Kidney epithelial cell (primary cell): ENCODE measurements around the gene HOXB8. TPM values are rescaled to one million over a fixed set of nuclear protein-coding genes. Genes with fewer than 3 reads are reported as not detected.

ENCODE experiments used
- DNase-seq: peaks from one replicate; pipeline ENCODE4 v3.0.0-alpha.2; 2010; ENCODE audit warnings: low read depth
- H3K27me3 ChIP-seq: 2 replicates; pipeline ENCODE4 v1.6.0; 2011; ENCODE audit warnings: low read length; ENCODE audit not compliant: control insufficient read depth, insufficient read depth
- H3K36me3 ChIP-seq: 2 replicates; pipeline ENCODE4 v1.5.1; 2011; ENCODE audit warnings: low read length; ENCODE audit not compliant: control insufficient read depth, insufficient read depth
- H3K4me3 ChIP-seq: 2 replicates; pipeline ENCODE4 v1.5.1; 2011; ENCODE audit warnings: low read depth, mild to moderate bottlenecking, control low read depth, low read length
- total RNA-seq: library from RNA; depleted of rRNA; stranded (reverse); fragments of >200 nt; gene quantifications from 2 replicates; pipeline ENCODE4 v1.2.3, GENCODE V29; 2015
- TF ChIP-seq, protein P1 (sequence below): IDR thresholded peaks from 2 replicates; pipeline ENCODE4 v1.5.1; 2011; ENCODE audit warnings: mild to moderate bottlenecking, moderate library complexity, low read length, control low read depth, inconsistent platforms; ENCODE audit not compliant: insufficient read depth, poor library complexity, severe bottlenecking

The HOXB8 gene
- total RNA-seq, 1 donor from 2014 or later, result 7.5 TPM

- TF ChIP-seq, protein P1, sequence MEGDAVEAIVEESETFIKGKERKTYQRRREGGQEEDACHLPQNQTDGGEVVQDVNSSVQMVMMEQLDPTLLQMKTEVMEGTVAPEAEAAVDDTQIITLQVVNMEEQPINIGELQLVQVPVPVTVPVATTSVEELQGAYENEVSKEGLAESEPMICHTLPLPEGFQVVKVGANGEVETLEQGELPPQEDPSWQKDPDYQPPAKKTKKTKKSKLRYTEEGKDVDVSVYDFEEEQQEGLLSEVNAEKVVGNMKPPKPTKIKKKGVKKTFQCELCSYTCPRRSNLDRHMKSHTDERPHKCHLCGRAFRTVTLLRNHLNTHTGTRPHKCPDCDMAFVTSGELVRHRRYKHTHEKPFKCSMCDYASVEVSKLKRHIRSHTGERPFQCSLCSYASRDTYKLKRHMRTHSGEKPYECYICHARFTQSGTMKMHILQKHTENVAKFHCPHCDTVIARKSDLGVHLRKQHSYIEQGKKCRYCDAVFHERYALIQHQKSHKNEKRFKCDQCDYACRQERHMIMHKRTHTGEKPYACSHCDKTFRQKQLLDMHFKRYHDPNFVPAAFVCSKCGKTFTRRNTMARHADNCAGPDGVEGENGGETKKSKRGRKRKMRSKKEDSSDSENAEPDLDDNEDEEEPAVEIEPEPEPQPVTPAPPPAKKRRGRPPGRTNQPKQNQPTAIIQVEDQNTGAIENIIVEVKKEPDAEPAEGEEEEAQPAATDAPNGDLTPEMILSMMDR, result no peak
- no peak for DNase-seq
- H3K4me3 ChIP-seq, result peak overlapping the region; percentile 41
Observed at GRCh38 chr17:48616717-48617470, 1.8 kb upstream of the HOXB8 start.

GRCh38 chr17:48615963-48616716 is 1.0 kb upstream of the HOXB8 start:
- no peak for DNase-seq
- Histone ChIP-seq H3K27me3 (peaks cover 6% of the 10 kb centered on the region), H3K4me3 (peak overlapping the region; percentile 73), H3K36me3 (peaks cover 1% of the 10 kb centered on the region)
- TF ChIP-seq, protein P1, result no peak

More at GRCh38 chr17:48616717-48617470, 1.8 kb upstream of the HOXB8 start:
- Histone ChIP-seq H3K36me3 (peaks cover under 1% of the 10 kb centered on the region), H3K27me3 (peaks cover 6% of the 10 kb centered on the region)

- Histone ChIP-seq H3K36me3 (peaks cover 1% of the 10 kb centered on the region), H3K4me3 (peak overlapping the region; percentile 73), H3K27me3 (peaks cover 6% of the 10 kb centered on the region)
- TF ChIP-seq, protein P1, result no peak
- no peak for DNase-seq
Observed at GRCh38 chr17:48613862-48614694, 1.0 kb downstream of the HOXB8 start.

- no peak for DNase-seq
- TF ChIP-seq, protein P1, result no peak
- peak overlapping the region; percentile 73 for H3K4me3 ChIP-seq
- H3K36me3 ChIP-seq, result peaks cover 1% of the 10 kb centered on the region
- H3K27me3 ChIP-seq, result peaks cover 5% of the 10 kb centered on the region
Observed at GRCh38 chr17:48612854-48613691, 2.0 kb downstream of the HOXB8 start.

GRCh38 chr17:48612456-48612853 is 2.6 kb downstream of the HOXB8 start:
- TF ChIP-seq, protein P1, result no peak
- H3K4me3 ChIP-seq, result peak overlapping the region; percentile 73
- H3K27me3 ChIP-seq, result no peaks in the 10 kb centered on the region
- DNase-seq, result no peak
- peaks cover 1% of the 10 kb centered on the region for H3K36me3 ChIP-seq
